ENCODE measurements around the gene TLX3. TPM values are rescaled to one million over a fixed set of nuclear protein-coding genes. Genes with fewer than 3 reads are reported as not detected.
A peak's percentile ranks its signal among the peaks of the same experiment; 100 is the strongest.

The TLX3 gene
- not detected in 2 replicates for total RNA-seq (2022)
- Bru-seq, nascent RNA = not detected
- BruChase-seq, experiment 1, labeled RNA remaining after a 6-hour chase = percentile 15 among the genes with signal in this experiment
- BruChase-seq, experiment 2, labeled RNA remaining after a 2-hour chase = percentile 23 among the genes with signal in this experiment
- long read RNA-seq = 0 reads

DNA sequence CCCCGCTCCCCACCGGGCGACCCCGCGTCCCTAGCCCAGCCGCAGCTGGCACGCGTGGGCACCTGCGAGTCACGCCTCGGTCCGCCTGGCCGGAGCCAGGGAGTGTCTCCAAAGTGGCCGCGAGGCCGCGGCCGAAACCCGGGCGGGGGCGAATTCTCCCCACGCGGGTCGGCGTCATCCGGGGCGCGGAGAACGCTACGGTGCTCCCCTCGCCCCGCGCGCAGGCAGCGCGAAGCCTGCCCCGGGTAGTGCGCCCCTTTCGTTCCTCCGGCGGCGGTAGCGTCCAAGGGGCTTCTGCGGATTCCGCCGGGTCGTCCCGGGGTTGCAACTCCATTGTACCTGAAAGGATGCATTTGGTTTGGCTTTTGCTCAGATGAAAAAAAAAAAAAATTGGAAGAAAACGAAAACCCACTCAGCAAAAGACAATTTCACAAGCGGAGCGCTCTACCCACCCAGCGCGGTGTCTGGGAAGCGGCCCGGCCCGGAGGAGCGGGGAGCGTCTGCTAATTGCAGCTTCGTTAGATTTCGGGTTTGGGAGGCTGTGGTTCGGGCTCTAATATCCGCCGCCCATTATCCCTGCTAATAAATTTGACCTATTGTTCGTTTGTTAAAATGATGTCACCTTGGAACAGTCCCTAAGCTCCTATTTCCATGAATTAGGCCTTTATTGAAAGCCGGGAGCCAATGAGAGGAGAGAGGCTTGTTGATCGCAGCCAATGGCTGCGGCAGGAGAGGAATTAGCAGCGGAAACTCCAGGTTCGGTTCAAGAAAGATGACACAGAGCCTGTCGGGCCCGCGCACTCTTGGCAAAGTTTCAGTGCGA lies at the start of gene TLX3:
Gene TLX3, plus strand, starts transcription at position 796 of the 823 bp plus-strand sequence. CDS start 118 bp downstream, outside the sequence.
- H3K9me3 Mint-ChIP-seq (ENCODE audit: unreplicated experiment) = peaks cover 16% of the 10 kb centered on the region
- peaks cover 6% of the 10 kb centered on the region for H3K36me3 Mint-ChIP-seq (ENCODE audit: insufficient read depth, unreplicated experiment)
- no peak within 1 kb of the TSS for H3K4me3 Mint-ChIP-seq (ENCODE audit: unreplicated experiment)
- H3K27me3 Mint-ChIP-seq (ENCODE audit: insufficient read depth, unreplicated experiment) = peaks cover 13% of the 10 kb centered on the region
- POLR2A ChIA-PET = no interaction called here
- BruUV-seq (replicated peaks) = no TSS peak
- H3K4me1 Mint-ChIP-seq (ENCODE audit: insufficient read depth, unreplicated experiment) = peaks cover 9% of the 10 kb centered on the region
- CTCF ChIA-PET = interaction anchor here (0.6 to 0.8 kb wide), 3 partner anchors 10 to 797 kb away, joined by 3 read pairs; no protein-coding TSS in a partner anchor
- TF ChIP-seq, protein P1, sequence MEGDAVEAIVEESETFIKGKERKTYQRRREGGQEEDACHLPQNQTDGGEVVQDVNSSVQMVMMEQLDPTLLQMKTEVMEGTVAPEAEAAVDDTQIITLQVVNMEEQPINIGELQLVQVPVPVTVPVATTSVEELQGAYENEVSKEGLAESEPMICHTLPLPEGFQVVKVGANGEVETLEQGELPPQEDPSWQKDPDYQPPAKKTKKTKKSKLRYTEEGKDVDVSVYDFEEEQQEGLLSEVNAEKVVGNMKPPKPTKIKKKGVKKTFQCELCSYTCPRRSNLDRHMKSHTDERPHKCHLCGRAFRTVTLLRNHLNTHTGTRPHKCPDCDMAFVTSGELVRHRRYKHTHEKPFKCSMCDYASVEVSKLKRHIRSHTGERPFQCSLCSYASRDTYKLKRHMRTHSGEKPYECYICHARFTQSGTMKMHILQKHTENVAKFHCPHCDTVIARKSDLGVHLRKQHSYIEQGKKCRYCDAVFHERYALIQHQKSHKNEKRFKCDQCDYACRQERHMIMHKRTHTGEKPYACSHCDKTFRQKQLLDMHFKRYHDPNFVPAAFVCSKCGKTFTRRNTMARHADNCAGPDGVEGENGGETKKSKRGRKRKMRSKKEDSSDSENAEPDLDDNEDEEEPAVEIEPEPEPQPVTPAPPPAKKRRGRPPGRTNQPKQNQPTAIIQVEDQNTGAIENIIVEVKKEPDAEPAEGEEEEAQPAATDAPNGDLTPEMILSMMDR (IDR thresholded peaks at IDR 0.05; ENCODE audit: unreplicated experiment) = no peak
- no peak within 1 kb of the TSS for H3K27ac Mint-ChIP-seq (ENCODE audit: low read depth, unreplicated experiment)
- intact Hi-C loops (cut with micrococcal nuclease) = no loop called here
- DNase-seq (ENCODE audit: unreplicated experiment) = no peak

DNA sequence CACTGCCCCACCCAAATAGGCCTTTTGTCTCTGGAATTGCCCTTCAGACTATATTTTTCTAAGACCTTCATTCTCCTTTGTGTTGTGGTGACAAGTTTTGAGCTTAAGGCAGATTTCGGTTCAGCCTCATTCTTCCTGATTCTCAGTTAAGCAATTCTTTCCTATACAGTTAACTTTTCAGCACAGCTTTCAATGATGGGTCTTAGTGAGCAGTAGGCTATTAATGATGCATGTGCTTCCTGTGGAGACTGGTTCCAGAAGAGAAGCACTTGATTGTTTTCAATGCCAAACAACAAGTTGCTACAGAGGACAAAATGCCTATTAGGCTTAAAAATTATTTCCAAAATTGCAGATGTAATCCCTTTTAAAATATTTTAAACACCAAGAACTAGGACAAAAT lies 47.7 kb upstream of the TLX3 start:
- no peaks in the 10 kb centered on the region for H3K9me3 Mint-ChIP-seq (ENCODE audit: unreplicated experiment)
- TF ChIP-seq, protein P1 (IDR thresholded peaks at IDR 0.05; ENCODE audit: unreplicated experiment) = no peak
- H3K4me3 Mint-ChIP-seq (ENCODE audit: unreplicated experiment) = no peak overlapping the region
- BruUV-seq (replicated peaks) = no TSS peak
- no peaks in the 10 kb centered on the region for H3K4me1 Mint-ChIP-seq (ENCODE audit: insufficient read depth, unreplicated experiment)
- H3K27ac Mint-ChIP-seq (ENCODE audit: low read depth, unreplicated experiment) = no peak overlapping the region
- ChIA-PET CTCF (interaction anchor here (0.9 to 2.1 kb wide), 2 partner anchors 54 to 75 kb away, joined by 3 to 5 read pairs; no protein-coding TSS in a partner anchor), POLR2A (no interaction called here)
- DNase-seq (ENCODE audit: unreplicated experiment) = no peak
- intact Hi-C loops (cut with micrococcal nuclease) = no loop called here
- H3K36me3 Mint-ChIP-seq (ENCODE audit: insufficient read depth, unreplicated experiment) = no peaks in the 10 kb centered on the region
- H3K27me3 Mint-ChIP-seq (ENCODE audit: insufficient read depth, unreplicated experiment) = no peaks in the 10 kb centered on the region

DNA sequence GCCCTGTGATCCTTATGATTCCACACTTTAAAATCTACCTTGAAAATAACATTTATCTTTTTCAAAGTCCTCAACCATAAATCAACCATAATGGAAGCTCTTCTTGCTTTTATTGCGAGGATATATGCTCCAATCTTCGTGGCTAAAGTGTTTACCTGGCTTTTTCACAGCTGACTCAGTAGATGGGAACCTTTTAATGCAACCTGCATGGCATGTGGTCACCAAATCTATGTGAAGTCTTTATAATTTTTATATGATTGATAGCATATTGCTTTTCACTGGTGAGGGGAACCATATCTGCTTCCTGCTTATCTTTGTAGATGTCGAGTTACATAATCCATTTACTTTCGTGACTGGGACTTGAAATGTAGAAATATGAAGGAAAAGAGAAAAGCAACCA lies 47.1 kb upstream of the TLX3 start:
- no peaks in the 10 kb centered on the region for H3K4me1 Mint-ChIP-seq (ENCODE audit: insufficient read depth, unreplicated experiment)
- POLR2A ChIA-PET = interaction anchor here (1.0 kb wide), 1 partner anchor 11 kb away, joined by 5 read pairs; no protein-coding TSS in a partner anchor

DNA sequence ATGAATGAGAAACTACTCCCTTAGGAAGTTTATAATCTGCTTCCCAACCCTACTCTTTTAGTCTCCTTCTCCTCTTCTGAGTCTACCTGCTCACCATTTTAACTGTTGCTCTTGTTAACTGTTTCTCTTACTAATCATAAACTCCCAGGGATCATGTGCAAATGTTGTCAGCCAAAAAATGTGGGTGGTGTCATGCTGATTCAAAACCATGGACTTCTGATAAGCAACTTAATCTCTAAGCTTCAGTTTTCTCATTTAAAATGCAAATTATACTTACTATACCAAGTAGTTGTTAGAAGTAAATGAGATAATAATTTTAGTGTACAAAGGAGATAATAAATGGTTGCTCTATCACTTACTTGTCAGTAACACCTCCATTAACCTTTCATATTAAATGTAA lies 45.9 kb upstream of the TLX3 start:
- Mint-ChIP-seq H3K4me3 (ENCODE audit: unreplicated experiment) (no peak overlapping the region), H3K4me1 (ENCODE audit: insufficient read depth, unreplicated experiment) (no peaks in the 10 kb centered on the region), H3K27ac (ENCODE audit: low read depth, unreplicated experiment) (peak overlapping the region; percentile 37), H3K36me3 (ENCODE audit: insufficient read depth, unreplicated experiment) (no peaks in the 10 kb centered on the region), H3K9me3 (ENCODE audit: unreplicated experiment) (no peaks in the 10 kb centered on the region), H3K27me3 (ENCODE audit: insufficient read depth, unreplicated experiment) (no peaks in the 10 kb centered on the region)
- intact Hi-C loops (cut with micrococcal nuclease) = no loop called here
- TF ChIP-seq, protein P1 (IDR thresholded peaks at IDR 0.05; ENCODE audit: unreplicated experiment) = no peak
- no peak for DNase-seq (ENCODE audit: unreplicated experiment)
- ChIA-PET POLR2A (no interaction called here), CTCF (interaction anchor here (1.0 to 2.1 kb wide), 4 partner anchors 10 to 403 kb away, joined by 3 to 5 read pairs (median 5); no protein-coding TSS in a partner anchor)
- no TSS peak for BruUV-seq (replicated peaks)

More for the DNA sequence above, 47.1 kb upstream of the TLX3 start:
- H3K36me3 Mint-ChIP-seq (ENCODE audit: insufficient read depth, unreplicated experiment) = no peaks in the 10 kb centered on the region
- TF ChIP-seq, protein P1 (IDR thresholded peaks at IDR 0.05; ENCODE audit: unreplicated experiment) = no peak
- no TSS peak for BruUV-seq (replicated peaks)
- CTCF ChIA-PET = interaction anchor here (0.6 to 2.1 kb wide), 6 partner anchors 11 to 513 kb away, joined by 3 to 5 read pairs (median 3); no protein-coding TSS in a partner anchor
- H3K9me3 Mint-ChIP-seq (ENCODE audit: unreplicated experiment) = no peaks in the 10 kb centered on the region
- H3K27me3 Mint-ChIP-seq (ENCODE audit: insufficient read depth, unreplicated experiment) = no peaks in the 10 kb centered on the region
- H3K4me3 Mint-ChIP-seq (ENCODE audit: unreplicated experiment) = no peak overlapping the region
- no peak overlapping the region for H3K27ac Mint-ChIP-seq (ENCODE audit: low read depth, unreplicated experiment)
- no peak for DNase-seq (ENCODE audit: unreplicated experiment)
- intact Hi-C loops (cut with micrococcal nuclease) = no loop called here
